ENCODE data around the gene TBC1D32.
"Not testable (repeated sequence)": the region's sequence is repeated elsewhere in the genome, so short reads cannot be mapped to it uniquely, and the experiment has no call there.

The TBC1D32 gene

GRCh38 chr6:121216928-121217327 lies 117.4 kb downstream of the TBC1D32 start:
- DNase-seq, result no peak

GRCh38 chr6:121213341-121213740 lies 120.9 kb downstream of the TBC1D32 start:
- not testable (repeated sequence) for DNase-seq

GRCh38 chr6:121210943-121211342 lies 123.3 kb downstream of the TBC1D32 start:
- DNase-seq, result no peak

GRCh38 chr6:121205569-121205968 lies 128.7 kb downstream of the TBC1D32 start:
- no peak for DNase-seq

- DNase-seq, result no peak
Observed at GRCh38 chr6:121201105-121201504, 133.2 kb downstream of the TBC1D32 start.

- not testable (repeated sequence) for DNase-seq
Observed at GRCh38 chr6:121196042-121196441, 138.2 kb downstream of the TBC1D32 start.

- no peak for DNase-seq
Observed at GRCh38 chr6:121190122-121190521, 144.2 kb downstream of the TBC1D32 start.

GRCh38 chr6:121188356-121188755 lies 145.9 kb downstream of the TBC1D32 start:
- no peak for DNase-seq

- DNase-seq, result no peak
Observed at GRCh38 chr6:121187833-121188200, 146.5 kb downstream of the TBC1D32 start.

GRCh38 chr6:121187200-121187832 lies 147.0 kb downstream of the TBC1D32 start:
- no peak for DNase-seq

GRCh38 chr6:121183742-121184141 lies 150.5 kb downstream of the TBC1D32 start:
- no peak for DNase-seq

- DNase-seq, result no peak
Observed at GRCh38 chr6:121175827-121176226, 158.5 kb downstream of the TBC1D32 start.

GRCh38 chr6:121172451-121172850 lies 161.8 kb downstream of the TBC1D32 start:
- not testable (repeated sequence) for DNase-seq

GRCh38 chr6:121171879-121172278 lies 162.4 kb downstream of the TBC1D32 start:
- no peak for DNase-seq

GRCh38 chr6:121161886-121162285 lies 172.4 kb downstream of the TBC1D32 start:
- DNase-seq, result no peak

- DNase-seq, result no peak
Observed at GRCh38 chr6:121160276-121160675, 174.0 kb downstream of the TBC1D32 start.

- DNase-seq, result no peak
Observed at GRCh38 chr6:121158891-121159290, 175.4 kb downstream of the TBC1D32 start.

- DNase-seq, result no peak
Observed at GRCh38 chr6:121158438-121158837, 175.8 kb downstream of the TBC1D32 start.

GRCh38 chr6:121157906-121158305 lies 176.4 kb downstream of the TBC1D32 start:
- DNase-seq, result no peak

- no peak for DNase-seq
Observed at GRCh38 chr6:121143476-121143875, 190.8 kb downstream of the TBC1D32 start.

GRCh38 chr6:121142093-121142492 lies 192.2 kb downstream of the TBC1D32 start:
- DNase-seq, result no peak

GRCh38 chr6:121135425-121135824 lies 198.9 kb downstream of the TBC1D32 start:
- no peak for DNase-seq

- no peak for DNase-seq
Observed at GRCh38 chr6:121134922-121135321, 199.4 kb downstream of the TBC1D32 start.

GRCh38 chr6:121124600-121124999 lies 209.7 kb downstream of the TBC1D32 start:
- no peak for DNase-seq

- DNase-seq, result no peak
Observed at GRCh38 chr6:121112356-121112755, 221.9 kb downstream of the TBC1D32 start.

Data from right kidney (tissue), 1 donor.